H1 (cell line): ENCODE data around the gene ARHGEF4. TPM values are rescaled to one million over a fixed set of nuclear protein-coding genes. Genes with fewer than 3 reads are reported as not detected.

ENCODE experiments used
- CHD7 ChIP-seq: fragments of 300-600 bp; sonication (generic); IDR thresholded peaks from 2 replicates; pipeline ENCODE4 v1.7.1; 2012; ENCODE audit warnings: low read length, moderate library complexity, mild to moderate bottlenecking, inconsistent platforms; ENCODE audit not compliant: insufficient replicate concordance
- polyA plus RNA-seq, 7 experiments: library from polyadenylated mRNA; depleted of rRNA in 3 of 7; stranded (reverse) in 5 of 7; unstranded in 2 of 7; fragments of >200 nt in 5 of 7; fragments of 200-250 nt in 2 of 7; gene quantifications; 1 replicate in 5 of 7; 2 replicates in 1 of 7; 4 replicates in 1 of 7; pipeline versions ENCODE4 v1.2.1 to v1.2.3, GENCODE V29; 2011 to 2013; ENCODE audit warnings: missing spikeins in 2 of 7, mixed read lengths in 2 of 7
- total RNA-seq: library from RNA; stranded (reverse); fragmentation: NEBNext Ultra II Directional; extraction: Animal tissue kit (Norgen Biotek cat#: 25700); gene quantifications from 2 replicates; pipeline ENCODE4 v1.2.1, GENCODE V29; 2021

Gene ARHGEF4
- total and polyA plus RNA-seq, 2 of the 8 experiments (the other 6 are each of a cell fraction or from before 2014, with no cell fraction given): 10.6 to 14.6 TPM

- TF ChIP-seq CHD7: no peak
These were observed 23.0 kb upstream of the ARHGEF4 start (continued) for GRCh38 chr2:130813722-130814121.
